Uterus (tissue), 4 donors: ENCODE data around the gene SPATA1. TPM values are rescaled to one million over a fixed set of nuclear protein-coding genes. Genes with fewer than 3 reads are reported as not detected.

Experiments used
- DNase-seq, 2 donors: peaks; one replicate each; pipeline ENCODE4 v3.0.0-alpha.2; 2019 to 2020
- H3K27ac ChIP-seq, 2 donors: fragments of 200-600 bp; sonication (generic); 1 replicate in 1 of 2; 2 replicates in 1 of 2; pipeline ENCODE4 v1.5.1; 2016 to 2018
- H3K27me3 ChIP-seq, 2 donors: fragments of 200-600 bp; sonication (generic); one replicate each; pipeline ENCODE4 v1.5.1; 2018 to 2019; ENCODE audit warnings: control low read depth in 1 of 2
- H3K36me3 ChIP-seq, 2 donors: fragments of 200-600 bp; sonication (generic); one replicate each; pipeline ENCODE4 v1.5.1; 2019; ENCODE audit warnings: control low read depth in 1 of 2
- H3K4me1 ChIP-seq, 2 donors: fragments of 200-600 bp; sonication (generic); one replicate each; pipeline ENCODE4 v1.5.1; 2018 to 2019; ENCODE audit warnings: control low read depth in 1 of 2
- H3K4me3 ChIP-seq, 2 donors: fragments of 200-600 bp; sonication (generic); 1 replicate in 1 of 2; 2 replicates in 1 of 2; pipeline ENCODE4 v1.5.1; 2018 to 2019; ENCODE audit warnings: mild to moderate bottlenecking in 1 of 2
- H3K9me3 ChIP-seq, 2 donors: fragments of 200-600 bp; sonication (generic); one replicate each; pipeline ENCODE4 v1.5.1; 2019; ENCODE audit warnings: control low read depth in 1 of 2
- CTCF ChIP-seq, 4 experiments: fragments of 200-600 bp in 2 of 4; fragments of 450-650 bp in 2 of 4; sonication (generic) in 2 of 4; IDR thresholded peaks; one replicate each; pipeline ENCODE4 v1.5.1; 2016 to 2019; ENCODE audit warnings: antibody characterized with exemption in 4 of 4, mild to moderate bottlenecking in 2 of 4, moderate library complexity in 1 of 4
- POLR2A ChIP-seq, 2 donors: fragments of 450-650 bp; IDR thresholded peaks; one replicate each; pipeline ENCODE4 v1.6.1; 2016; ENCODE audit warnings: antibody characterized with exemption in 2 of 2, mild to moderate bottlenecking in 1 of 2, moderate library complexity in 1 of 2
- intact Hi-C: fragments of 100-400 bp; cut with DNase I; formaldehyde crosslinking; loops from one replicate; pipeline ENCODE4 v1.15.1; 2023; ENCODE audit warnings: low total_unique reads
- total RNA-seq, 4 donors: library from RNA; depleted of rRNA in 3 of 4; stranded (reverse); fragments of >200 nt in 3 of 4; gene quantifications; one replicate each; pipeline versions ENCODE4 v1.1.0 to v1.2.4, GENCODE V29; 2014 to 2023
- donor health status: DM: yes; HTN: yes; CAD: no.

The SPATA1 gene
- total RNA-seq, 4 donors from 2014 or later: 0.26 to 3.5 (median 0.91) TPM; not detected in 1

GRCh38 chr1:84603941-84604830 is 98.0 kb downstream of the SPATA1 start:
- TF ChIP-seq POLR2A (IDR thresholded peaks at IDR 0.05) (no peak), CTCF (IDR thresholded peaks at IDR 0.05) (peak; percentile 75 to 87 (median 77))
- Histone ChIP-seq H3K36me3 (no peaks in the 10 kb centered on the region), H3K4me3 (peak overlapping the region; percentile 29 to 32), H3K27me3 (no peaks in the 10 kb centered on the region), H3K4me1 (no peaks in the 10 kb centered on the region), H3K9me3 (no peaks in the 10 kb centered on the region), H3K27ac (peak overlapping the region; percentile 79 to 88)
- DNase-seq: peak; percentile 53 to 77
- intact Hi-C loops: no loop called here

- no peak for DNase-seq
- no peak overlapping the region for H3K4me3 ChIP-seq
- H3K9me3 ChIP-seq: no peaks in the 10 kb centered on the region
- H3K27me3 ChIP-seq: no peaks in the 10 kb centered on the region
- TF ChIP-seq CTCF (IDR thresholded peaks at IDR 0.05): no peak
- TF ChIP-seq POLR2A (IDR thresholded peaks at IDR 0.05): no peak
- no peaks in the 10 kb centered on the region for H3K4me1 ChIP-seq
- peak overlapping the region; percentile 79 to 88 for H3K27ac ChIP-seq
- intact Hi-C loops: no loop called here
- H3K36me3 ChIP-seq: no peaks in the 10 kb centered on the region
These were observed 99.0 kb downstream of the SPATA1 start for GRCh38 chr1:84605157-84605556.

- H3K36me3 ChIP-seq: no peaks in the 10 kb centered on the region
- intact Hi-C loops: no loop called here
- no peak for TF ChIP-seq CTCF (IDR thresholded peaks at IDR 0.05)
- TF ChIP-seq POLR2A (IDR thresholded peaks at IDR 0.05): no peak
- H3K4me1 ChIP-seq: no peaks in the 10 kb centered on the region
- H3K4me3 ChIP-seq: no peak overlapping the region
- H3K27ac ChIP-seq: no peak overlapping the region
- no peaks in the 10 kb centered on the region for H3K9me3 ChIP-seq
- no peaks in the 10 kb centered on the region for H3K27me3 ChIP-seq
- DNase-seq: no peak
These were observed 100.8 kb downstream of the SPATA1 start for GRCh38 chr1:84606977-84607376.

- H3K9me3 ChIP-seq: no peaks in the 10 kb centered on the region
- no peak for DNase-seq
- no peaks in the 10 kb centered on the region for H3K27me3 ChIP-seq
- TF ChIP-seq POLR2A (IDR thresholded peaks at IDR 0.05) (no peak), CTCF (IDR thresholded peaks at IDR 0.05) (no peak)
- no peak overlapping the region for H3K27ac ChIP-seq
- no peak overlapping the region for H3K4me3 ChIP-seq
- intact Hi-C loops: no loop called here
- H3K36me3 ChIP-seq: no peaks in the 10 kb centered on the region
- H3K4me1 ChIP-seq: no peaks in the 10 kb centered on the region
These were observed 104.9 kb downstream of the SPATA1 start for GRCh38 chr1:84611091-84611490.

GRCh38 chr1:84611796-84612195 is 105.6 kb downstream of the SPATA1 start:
- Histone ChIP-seq H3K9me3 (no peaks in the 10 kb centered on the region), H3K4me1 (no peaks in the 10 kb centered on the region), H3K4me3 (no peak overlapping the region), H3K27ac (peak overlapping the region in 1 of 2 donors; percentile 31), H3K36me3 (no peaks in the 10 kb centered on the region), H3K27me3 (no peaks in the 10 kb centered on the region)
- no peak for DNase-seq
- intact Hi-C loops: no loop called here
- TF ChIP-seq CTCF (IDR thresholded peaks at IDR 0.05) (no peak), POLR2A (IDR thresholded peaks at IDR 0.05) (no peak)
